Right atrium auricular region (tissue), 2 donors: ENCODE data around the gene CLNK. TPM values are rescaled to one million over a fixed set of nuclear protein-coding genes. Genes with fewer than 3 reads are reported as not detected.

Experiments used
- DNase-seq: peaks from one replicate; pipeline ENCODE4 v3.0.0-alpha.2; 2019; ENCODE audit warnings: low spot score
- H3K27ac ChIP-seq, 2 donors: fragments of 200-600 bp; sonication (generic); 1 replicate in 1 of 2; 2 replicates in 1 of 2; pipeline ENCODE4 v1.5.1; 2016 to 2019
- H3K27me3 ChIP-seq, 2 donors: fragments of 200-600 bp; sonication (generic); one replicate each; pipeline versions ENCODE4 v1.5.1 to v1.6.0; 2017 to 2019
- H3K36me3 ChIP-seq: fragments of 200-600 bp; sonication (generic); one replicate; pipeline ENCODE4 v1.5.1; 2016
- H3K4me1 ChIP-seq, 2 donors: fragments of 200-600 bp; sonication (generic); one replicate each; pipeline versions ENCODE4 v1.5.1 to v1.6.0; 2017 to 2019
- H3K4me3 ChIP-seq, 2 donors: fragments of 200-600 bp; sonication (generic); 1 replicate in 1 of 2; 2 replicates in 1 of 2; pipeline ENCODE4 v1.5.1; 2017 to 2019; ENCODE audit warnings: mild to moderate bottlenecking in 1 of 2, moderate library complexity in 1 of 2
- H3K9me3 ChIP-seq, 2 donors: fragments of 200-600 bp; sonication (generic); one replicate each; pipeline ENCODE4 v1.5.1; 2019
- CTCF ChIP-seq, 2 donors: fragments of 200-600 bp; sonication (generic); IDR thresholded peaks; one replicate each; pipeline ENCODE4 v1.5.1; 2019; ENCODE audit warnings: antibody characterized with exemption in 2 of 2
- total RNA-seq, 2 donors: library from RNA; depleted of rRNA; stranded (reverse); fragments of >200 nt; gene quantifications; one replicate each; pipeline ENCODE4 v1.1.0, GENCODE V29; 2016

CLNK gene
- total RNA-seq, 2 donors from 2014 or later = not detected

DNA sequence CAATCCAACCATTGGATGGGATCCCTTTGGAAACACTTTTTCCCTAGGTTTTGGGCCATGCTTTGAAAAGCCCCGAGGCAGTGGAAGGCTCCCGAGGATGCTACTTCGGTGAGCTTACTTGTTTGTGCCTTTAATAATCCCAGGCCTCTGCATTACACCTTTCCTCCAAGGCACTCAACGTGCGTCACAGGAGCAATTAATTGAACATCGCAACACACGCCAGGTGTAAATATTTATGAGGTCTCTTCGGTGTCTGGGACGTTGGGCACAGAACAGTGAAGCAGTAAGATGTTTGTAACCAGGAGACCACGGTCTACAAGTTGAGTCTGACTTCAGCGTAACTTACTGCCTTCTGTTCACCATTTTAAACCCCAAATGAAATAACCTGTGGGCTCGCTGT is 97.3 kb downstream of the CLNK start:
- H3K27me3 ChIP-seq = no peaks in the 10 kb centered on the region
- H3K9me3 ChIP-seq = no peaks in the 10 kb centered on the region
- H3K4me1 ChIP-seq = no peaks in the 10 kb centered on the region
- H3K4me3 ChIP-seq = no peak overlapping the region
- H3K27ac ChIP-seq = no peak overlapping the region
- TF ChIP-seq CTCF (IDR thresholded peaks at IDR 0.05) = no peak
- DNase-seq = no peak
- H3K36me3 ChIP-seq = no peaks in the 10 kb centered on the region

- H3K9me3 ChIP-seq = no peaks in the 10 kb centered on the region
- H3K36me3 ChIP-seq = no peaks in the 10 kb centered on the region
- no peak overlapping the region for H3K27ac ChIP-seq
- H3K4me3 ChIP-seq = peak overlapping the region in 1 of 2 donors; percentile 5
- DNase-seq = no peak
- no peaks in the 10 kb centered on the region for H3K27me3 ChIP-seq
- no peak for TF ChIP-seq CTCF (IDR thresholded peaks at IDR 0.05)
- H3K4me1 ChIP-seq = no peaks in the 10 kb centered on the region
Observed at GRCh38 chr4:10584042-10584441, 100.5 kb downstream of the CLNK start.

DNA sequence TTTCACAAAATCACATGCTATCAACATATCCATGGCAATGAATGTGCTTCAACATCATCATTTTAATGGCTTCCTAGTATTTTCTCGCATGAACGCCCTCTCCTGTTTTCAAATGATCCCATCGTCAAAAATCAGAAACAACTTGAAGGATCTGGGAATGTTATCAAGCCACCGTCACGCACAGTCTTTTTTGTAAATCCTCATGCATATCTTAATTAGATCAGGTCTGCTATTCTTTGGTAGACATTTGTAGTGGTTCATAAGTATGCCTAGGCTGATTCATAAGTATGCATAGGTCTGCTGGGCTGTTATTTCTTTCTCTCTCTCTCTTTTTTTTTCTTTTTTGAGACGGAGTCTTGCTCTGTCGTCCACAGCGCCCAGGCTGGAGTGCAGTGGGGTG is 101.6 kb downstream of the CLNK start:
- no peak for DNase-seq
- H3K36me3 ChIP-seq = no peaks in the 10 kb centered on the region
- no peak for TF ChIP-seq CTCF (IDR thresholded peaks at IDR 0.05)
- H3K4me3 ChIP-seq = no peak overlapping the region
- H3K27ac ChIP-seq = no peak overlapping the region
- no peaks in the 10 kb centered on the region for H3K9me3 ChIP-seq
- H3K4me1 ChIP-seq = no peaks in the 10 kb centered on the region
- no peaks in the 10 kb centered on the region for H3K27me3 ChIP-seq

GRCh38 chr4:10582059-10582686 is 102.4 kb downstream of the CLNK start:
- peaks cover 0 to 6% of the 10 kb centered on the region in 2 donors for H3K4me1 ChIP-seq
- H3K36me3 ChIP-seq = no peaks in the 10 kb centered on the region
- H3K4me3 ChIP-seq = no peak overlapping the region
- TF ChIP-seq CTCF (IDR thresholded peaks at IDR 0.05) = peak; percentile 61 to 86
- H3K9me3 ChIP-seq = no peaks in the 10 kb centered on the region
- no peak overlapping the region for H3K27ac ChIP-seq
- no peaks in the 10 kb centered on the region for H3K27me3 ChIP-seq
- peak; percentile 61 for DNase-seq

- Histone ChIP-seq H3K36me3 (no peaks in the 10 kb centered on the region), H3K4me1 (peaks cover 0 to 8% of the 10 kb centered on the region in 2 donors), H3K4me3 (no peak overlapping the region), H3K27me3 (no peaks in the 10 kb centered on the region), H3K27ac (no peak overlapping the region), H3K9me3 (no peaks in the 10 kb centered on the region)
- no peak for TF ChIP-seq CTCF (IDR thresholded peaks at IDR 0.05)
- no peak for DNase-seq
Observed at GRCh38 chr4:10581022-10581421, 103.5 kb downstream of the CLNK start.

GRCh38 chr4:10579648-10580047 is 104.9 kb downstream of the CLNK start:
- no peak for DNase-seq
- Histone ChIP-seq H3K27me3 (no peaks in the 10 kb centered on the region), H3K27ac (no peak overlapping the region), H3K4me3 (no peak overlapping the region), H3K9me3 (no peaks in the 10 kb centered on the region), H3K36me3 (no peaks in the 10 kb centered on the region), H3K4me1 (peaks cover 0 to 8% of the 10 kb centered on the region in 2 donors)
- TF ChIP-seq CTCF (IDR thresholded peaks at IDR 0.05) = no peak
